HG03196 (cell line): ENCODE measurements around the gene HABP2.

ENCODE experiments used
- ATAC-seq: cut with Tn5 transposase; IDR thresholded peaks from one replicate; pipeline ENCODE4 v1.9.1; 2021; ENCODE audit not compliant: unreplicated experiment

The HABP2 gene

DNA sequence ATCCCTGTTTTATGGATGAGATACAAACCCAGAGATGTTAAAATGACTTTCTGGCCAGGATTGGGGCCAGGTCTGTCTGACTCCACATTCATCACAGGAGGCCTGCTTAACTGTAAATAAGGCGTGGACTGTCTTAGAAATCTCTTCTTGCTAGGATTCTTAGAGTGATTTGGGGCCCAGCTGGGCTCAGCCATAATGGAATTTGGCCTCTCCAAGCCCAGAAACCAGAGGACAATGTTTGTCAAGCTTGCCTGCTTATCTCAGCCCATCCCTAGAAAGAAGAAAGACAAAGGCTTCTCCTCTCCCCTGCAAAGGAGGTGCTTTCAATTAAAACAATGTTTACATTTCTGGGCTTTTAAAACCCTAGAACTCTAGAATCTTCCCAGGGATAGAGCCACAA lies 2.9 kb downstream of the HABP2 start:
- ATAC-seq, result no peak

DNA sequence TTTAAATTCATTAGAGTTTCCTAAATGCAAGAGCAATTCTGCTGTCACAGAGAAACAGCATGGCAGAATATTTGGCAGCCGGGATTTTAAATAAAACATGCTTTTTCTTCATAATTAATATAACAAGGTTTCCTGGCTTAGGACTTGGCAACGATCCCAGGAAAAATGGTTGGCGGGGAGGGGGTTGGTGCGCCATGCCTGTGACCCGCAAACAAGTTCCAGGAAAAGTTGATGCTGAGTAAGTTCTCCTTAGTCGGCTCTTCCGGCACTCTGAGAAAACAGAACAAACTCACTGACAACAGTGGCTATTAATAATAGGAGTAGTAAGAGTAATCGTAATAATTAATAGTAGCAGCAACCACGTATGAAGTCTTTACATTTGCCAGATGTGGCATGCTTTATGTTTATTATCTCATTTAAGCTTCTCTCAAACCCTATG lies 4.6 kb downstream of the HABP2 start:
- ATAC-seq, result no peak

DNA sequence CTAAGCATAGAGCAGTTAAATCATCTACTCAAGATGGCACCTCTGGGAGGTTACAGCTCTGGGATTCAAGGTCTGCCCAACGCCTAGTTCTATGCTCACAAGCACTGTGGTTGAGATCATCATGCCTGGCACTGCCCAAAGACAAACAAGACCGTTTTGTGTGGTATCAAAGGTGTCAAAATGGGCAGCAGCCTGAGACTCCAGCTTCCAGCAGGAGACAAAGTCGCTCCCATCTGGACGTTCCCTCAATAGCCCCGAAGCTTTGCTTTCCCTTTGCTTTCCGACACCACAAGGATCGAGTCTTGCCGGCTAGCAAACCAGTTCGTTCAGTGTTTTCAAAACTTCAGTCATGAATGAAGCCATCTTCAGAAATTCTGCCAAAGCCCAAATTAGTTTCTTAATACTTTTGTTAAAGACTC lies 5.1 kb downstream of the HABP2 start:
- ATAC-seq, result no peak

DNA sequence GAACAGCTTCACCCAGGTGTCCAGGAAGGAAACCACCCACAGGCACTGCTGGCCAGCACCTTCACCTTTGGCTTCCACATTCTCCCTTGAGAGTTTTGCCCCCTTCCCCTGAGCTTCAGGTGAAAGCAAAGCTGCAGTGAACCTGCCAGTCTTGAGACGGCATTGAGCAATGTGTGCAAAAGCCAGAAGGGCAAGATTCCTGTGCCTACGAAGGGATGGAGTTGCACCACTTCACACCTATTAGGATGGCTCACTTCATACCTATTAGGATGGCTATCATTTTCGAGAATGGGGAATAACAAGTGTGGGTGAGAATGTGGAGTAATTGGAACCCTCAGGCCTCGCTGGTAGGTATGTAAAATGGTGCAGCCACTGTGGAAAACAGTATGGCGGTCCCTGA lies 7.2 kb downstream of the HABP2 start:
- ATAC-seq, result no peak

DNA sequence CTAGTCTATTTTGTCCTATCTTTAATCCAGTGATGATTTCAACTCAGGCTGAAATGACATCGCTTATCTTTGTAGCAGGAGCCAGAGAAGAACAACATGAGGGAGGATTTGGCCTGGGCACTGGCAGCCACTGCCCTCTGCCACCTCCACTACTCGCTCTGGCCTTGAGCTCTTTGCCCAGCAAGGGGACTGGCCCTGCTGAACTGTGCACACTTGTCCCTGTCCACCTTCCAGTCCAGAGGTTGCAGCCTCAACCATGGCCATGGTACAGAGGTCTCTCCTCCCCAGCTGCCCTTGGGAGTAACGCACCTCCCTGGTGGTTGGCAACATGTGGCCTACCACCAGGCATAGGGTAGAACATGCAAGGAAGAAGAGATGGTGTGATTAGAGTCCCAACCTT lies 8.4 kb downstream of the HABP2 start:
- no peak for ATAC-seq

DNA sequence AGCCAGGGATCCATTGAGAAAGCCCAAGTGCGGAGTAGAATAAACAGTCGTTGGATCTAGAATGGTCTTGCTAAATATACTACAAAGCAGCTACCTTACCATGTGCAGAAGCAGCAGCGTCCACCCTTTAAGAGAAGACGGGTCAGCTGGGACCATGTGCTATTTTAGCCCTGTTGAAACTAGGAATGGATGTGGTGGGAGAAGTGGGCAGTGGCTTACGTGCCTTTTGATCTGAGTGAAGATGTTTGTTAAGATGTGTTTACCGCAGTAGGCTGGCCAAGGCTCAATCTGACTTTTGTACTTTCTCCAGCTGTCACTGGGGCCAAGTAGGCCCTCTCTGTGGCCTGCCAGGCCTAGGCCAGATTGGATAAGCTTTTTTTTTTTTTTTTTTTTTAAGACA lies 9.2 kb downstream of the HABP2 start:
- ATAC-seq, result no peak

DNA sequence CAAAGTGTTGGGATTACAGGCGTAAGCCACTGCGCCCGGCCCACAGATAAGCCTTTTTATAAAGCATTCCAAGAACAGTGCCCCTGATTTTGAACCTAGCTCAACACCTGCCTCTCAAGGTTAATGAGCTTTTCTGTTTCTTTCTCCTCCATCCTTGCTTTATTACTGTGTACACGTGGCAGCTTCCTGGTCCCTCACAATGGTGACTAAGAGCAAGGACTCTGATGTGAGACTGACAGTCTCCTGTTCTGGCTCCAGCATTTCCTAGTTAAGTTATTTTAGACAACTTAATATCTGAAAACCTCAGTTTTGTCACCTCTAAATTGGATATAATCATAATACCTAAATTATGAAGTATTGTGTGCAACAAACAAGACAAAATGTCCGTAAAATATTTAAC lies 9.9 kb downstream of the HABP2 start:
- ATAC-seq, result no peak

DNA sequence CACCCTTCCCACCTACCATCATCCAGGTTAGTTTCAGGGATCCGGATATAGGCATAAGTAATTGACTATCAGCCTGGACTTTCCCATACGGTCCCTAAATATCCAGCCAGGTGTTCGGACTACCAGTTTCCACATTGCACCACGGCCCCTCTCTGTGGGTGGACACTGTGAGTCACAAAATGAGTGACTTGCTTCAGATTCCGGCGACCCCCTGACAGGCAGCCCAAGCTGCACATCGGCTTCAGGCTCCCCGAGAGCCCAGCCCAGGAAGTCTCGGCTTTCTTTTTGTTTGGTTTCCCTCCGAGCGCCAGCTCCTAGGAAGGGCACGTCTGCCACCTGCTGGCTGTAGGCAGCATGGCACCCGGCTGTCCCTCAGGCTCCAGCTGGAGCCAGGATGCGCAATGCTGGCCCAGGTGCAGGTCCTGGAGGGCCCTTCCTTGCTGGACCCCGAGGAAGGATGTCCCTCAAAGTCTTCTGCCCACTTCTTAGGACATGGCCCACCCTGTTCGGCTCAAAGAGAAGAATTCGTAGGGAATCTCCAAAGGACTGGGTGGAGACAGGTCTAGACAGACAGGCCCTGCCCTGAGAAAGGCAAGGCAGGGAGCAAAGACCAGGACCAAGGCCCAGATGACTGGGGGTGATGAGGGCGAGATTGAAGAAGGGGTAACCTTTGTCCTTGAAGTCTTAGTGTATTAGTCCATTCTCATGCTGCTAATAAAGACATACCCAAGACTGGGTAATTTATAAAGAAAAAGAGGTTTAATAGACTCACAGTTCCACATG lies 10.6 kb downstream of the HABP2 start:
- ATAC-seq, result peak; percentile 96

DNA sequence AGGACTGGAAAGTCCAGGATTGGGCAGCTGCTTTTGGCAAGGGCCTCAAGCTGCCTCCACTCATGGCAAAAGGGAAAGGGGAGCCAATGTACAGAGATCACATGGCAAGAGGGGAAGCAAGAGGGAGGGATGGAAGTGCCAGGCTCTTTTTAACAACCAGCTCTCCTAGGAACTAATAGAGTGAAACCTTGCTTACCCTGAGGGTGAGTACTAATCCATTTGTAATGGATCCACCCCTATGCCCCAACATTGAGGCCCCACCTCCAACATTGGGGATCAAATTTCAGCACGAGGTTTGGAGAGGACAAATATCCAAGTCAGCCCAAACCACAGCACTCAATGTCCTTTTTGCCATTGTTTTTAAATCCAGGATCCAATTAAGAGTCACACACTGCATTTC lies 12.5 kb downstream of the HABP2 start:
- no peak for ATAC-seq

DNA sequence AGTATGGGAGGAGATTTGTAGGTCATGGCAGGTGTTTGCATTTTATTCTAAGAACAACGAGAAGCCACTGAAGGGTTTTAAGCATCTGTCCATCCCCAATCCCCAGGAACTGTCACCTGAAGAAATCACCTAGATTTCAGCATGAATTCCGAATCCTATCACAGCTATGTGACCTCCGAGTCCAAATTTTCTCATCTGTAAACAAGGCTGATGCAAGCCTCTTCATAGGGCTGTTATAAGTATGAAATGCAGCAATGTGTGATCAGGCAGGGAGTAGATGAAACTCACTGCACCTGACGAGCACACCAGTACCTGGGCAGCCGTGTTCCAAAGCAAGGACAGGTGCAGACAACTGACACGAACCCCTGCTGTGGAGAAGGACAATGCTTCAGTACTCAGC lies 14.0 kb downstream of the HABP2 start:
- ATAC-seq, result no peak

DNA sequence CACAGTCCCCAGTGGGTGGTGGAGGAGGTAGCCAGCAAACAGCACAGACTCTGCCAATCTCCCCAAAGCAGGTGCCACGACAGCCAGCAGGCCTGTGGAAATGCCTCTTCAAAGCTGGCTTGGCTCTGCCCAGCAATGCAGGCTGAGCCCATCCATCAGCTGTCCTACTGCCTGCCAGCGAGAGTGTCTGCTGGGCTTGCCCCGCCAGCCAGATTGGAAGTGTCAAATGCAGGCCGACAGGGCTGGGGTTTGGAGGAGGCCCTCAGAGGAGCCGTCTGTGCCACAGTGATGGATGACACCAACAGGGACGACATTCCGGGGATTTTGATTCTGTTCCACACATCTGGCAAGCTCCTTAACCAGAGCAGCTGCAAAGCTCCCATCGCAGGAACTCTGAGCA lies 16.7 kb downstream of the HABP2 start:
- no peak for ATAC-seq

DNA sequence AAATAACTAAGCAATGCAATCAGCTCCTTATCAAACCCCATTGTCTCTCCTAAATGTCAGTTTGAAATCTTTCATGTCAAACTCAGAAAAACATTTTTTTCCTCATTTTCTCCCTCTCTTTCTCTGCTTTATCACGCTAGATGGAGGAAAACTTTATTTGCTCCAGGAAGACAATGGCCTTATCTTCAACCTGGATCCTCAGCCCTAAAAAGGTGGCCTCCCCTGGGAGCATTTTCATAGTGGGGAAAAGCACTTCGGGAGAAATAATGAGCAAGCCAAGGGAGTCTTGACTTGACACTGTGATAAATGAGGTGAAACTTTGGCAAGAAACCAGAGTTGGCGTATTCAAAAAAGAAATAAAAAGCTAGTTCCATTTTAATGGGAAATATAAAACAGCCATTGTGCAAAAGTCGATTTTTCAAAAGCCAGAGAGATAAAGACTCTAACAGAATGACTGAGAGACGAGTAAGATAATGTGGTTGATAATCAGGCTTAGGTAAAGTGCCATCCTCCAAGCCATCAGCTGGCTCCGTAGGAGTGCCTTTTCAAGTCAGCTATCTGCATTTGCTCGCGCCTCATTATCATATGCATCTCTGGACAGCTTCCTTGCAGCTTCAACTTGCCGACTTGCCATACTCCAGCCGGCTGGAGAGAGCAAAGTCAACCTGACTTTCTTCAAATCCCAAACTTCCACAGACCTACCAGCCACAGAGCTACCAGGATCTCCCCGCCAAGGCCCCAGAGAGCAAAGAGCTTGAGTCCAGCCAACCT lies 19.9 kb downstream of the HABP2 start:
- no peak for ATAC-seq

DNA sequence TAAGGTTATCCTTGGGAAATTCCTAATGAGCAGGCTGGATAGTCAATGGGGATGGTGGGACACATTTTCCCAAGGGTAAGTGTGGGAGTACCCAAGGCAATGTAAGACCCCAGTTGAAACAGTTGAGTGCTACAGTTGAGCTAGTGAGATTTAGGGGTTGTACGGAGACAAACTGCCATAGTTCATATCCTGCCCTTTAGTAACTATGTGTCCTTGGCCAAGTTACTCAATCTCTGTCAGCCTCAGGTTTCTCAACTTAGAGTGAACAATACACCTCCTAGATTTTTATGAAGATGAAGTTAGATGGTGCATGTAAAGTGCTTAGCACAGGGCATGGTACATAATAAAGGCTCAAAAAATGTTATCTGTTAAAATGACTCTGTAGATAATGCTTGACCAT lies 20.5 kb downstream of the HABP2 start:
- no peak for ATAC-seq

DNA sequence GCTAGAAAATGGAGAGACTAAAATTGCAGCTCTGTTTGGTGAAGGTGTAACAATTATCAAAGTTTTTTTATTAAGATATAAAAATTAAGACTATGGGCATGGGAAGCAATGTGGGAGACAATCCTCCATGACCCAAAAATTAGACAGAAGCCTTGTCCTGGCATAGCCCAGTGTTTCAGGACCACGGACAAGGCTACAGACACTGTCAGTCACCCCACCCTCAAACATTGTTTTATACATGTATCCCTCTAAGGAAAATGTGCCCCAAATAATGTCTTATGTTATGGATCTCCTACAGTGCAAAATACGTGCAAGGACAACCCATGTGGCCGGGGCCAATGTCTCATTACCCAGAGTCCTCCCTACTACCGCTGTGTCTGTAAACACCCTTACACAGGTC lies 24.0 kb downstream of the HABP2 start:
- ATAC-seq, result no peak

DNA sequence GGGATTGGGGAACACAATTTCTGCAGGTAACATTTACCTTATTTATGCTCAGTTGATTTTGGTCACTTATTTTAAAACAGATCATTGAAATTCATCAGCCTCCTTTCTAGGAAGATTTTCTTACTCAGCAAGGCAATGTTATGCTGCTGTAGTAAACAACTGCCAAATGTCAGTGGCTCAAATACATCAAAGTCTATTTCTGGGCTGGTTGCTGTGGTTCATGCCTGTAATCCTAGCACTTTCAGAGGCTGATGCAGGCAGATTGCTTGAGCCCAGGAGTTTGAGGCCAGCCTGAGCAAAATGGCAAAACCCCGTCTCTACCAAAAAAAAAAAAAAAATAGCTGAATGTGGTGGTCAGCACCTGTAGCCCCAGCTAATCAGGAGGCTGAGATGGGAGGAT lies 25.9 kb downstream of the HABP2 start:
- ATAC-seq, result no peak

DNA sequence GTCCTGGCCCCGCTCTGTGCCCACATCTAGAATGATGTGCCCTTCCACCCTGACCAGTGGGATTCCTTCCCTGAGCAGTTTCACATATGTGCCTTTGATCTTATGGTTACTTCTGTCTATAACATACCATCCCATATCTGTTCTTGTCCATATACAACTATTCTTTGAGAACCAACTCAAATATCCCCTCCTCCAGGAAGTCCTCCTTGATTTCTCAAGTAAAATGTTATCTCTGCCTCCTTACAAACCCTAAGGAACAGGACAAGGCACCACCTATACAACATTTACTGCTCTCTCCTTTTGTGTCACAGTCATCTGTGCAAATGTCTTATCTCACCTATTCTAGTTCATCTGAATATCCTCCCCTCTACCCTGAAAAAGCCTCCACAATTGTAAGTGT lies 28.2 kb downstream of the HABP2 start:
- no peak for ATAC-seq

DNA sequence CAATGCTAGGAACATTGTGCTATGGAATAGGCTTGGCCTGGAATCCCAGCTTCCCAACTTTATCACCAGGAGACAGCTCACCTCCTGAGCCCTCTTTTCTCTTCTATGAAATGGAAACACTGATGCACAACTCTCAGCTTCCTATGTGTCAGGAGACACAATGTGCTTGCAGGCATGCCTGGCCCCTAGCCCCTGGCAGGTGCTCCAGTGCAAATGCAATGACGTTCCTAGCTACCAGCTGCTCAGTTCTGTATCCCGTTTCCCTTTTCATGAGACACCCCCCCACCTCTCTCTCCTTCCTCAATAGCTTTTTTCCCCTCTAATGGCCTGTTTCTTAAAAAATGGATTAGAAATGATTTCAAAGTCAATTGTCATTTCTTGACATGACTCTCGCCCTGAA lies 30.7 kb downstream of the HABP2 start:
- ATAC-seq, result no peak

DNA sequence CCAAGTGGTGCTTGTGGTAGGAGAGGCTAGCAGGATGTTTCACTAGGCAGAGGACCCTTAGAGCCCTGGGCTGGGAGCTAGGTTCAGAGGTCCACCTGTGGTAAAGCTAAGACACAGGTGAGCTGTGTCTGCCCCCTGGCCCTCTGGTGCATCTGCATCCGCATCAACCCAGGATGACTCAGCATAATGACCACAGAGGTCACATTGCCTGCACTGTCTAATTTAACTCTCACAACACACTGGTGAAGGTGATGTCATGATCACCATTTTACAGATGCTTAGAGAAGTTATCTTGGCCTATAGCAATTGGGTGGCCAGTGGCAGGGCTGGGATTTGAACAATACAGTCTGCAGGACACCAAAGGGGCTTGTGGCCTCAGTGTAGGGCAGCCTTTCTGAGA lies 33.1 kb downstream of the HABP2 start:
- ATAC-seq, result no peak

DNA sequence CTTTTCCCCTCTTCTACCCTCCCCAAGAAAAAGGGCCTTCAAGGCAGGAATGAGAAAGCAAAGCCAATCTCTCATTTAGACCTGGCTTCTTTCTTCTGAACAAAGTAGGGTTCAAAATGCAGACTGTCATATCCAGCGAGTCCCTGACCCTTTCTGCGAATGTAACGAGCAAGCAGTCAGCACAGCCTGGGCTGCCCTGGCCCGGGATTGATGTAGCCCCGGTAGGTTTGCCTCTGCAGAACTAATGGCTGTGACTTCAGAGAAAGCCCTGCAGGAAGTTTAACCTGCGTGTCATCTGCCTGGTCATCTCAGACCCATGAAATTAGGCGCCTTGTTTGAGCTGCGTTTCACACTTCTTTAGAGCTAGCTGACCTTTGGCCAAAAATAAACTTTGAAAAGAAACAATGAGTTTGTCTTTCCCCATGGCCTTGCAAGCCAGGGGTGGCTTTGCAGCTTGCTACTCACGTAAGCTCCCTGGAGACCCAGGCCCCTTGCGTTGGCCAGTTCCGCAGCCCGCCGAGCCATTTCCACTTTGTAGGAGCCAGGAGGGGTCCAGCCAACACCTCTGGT lies 36.4 kb downstream of the HABP2 start:
- no peak for ATAC-seq

DNA sequence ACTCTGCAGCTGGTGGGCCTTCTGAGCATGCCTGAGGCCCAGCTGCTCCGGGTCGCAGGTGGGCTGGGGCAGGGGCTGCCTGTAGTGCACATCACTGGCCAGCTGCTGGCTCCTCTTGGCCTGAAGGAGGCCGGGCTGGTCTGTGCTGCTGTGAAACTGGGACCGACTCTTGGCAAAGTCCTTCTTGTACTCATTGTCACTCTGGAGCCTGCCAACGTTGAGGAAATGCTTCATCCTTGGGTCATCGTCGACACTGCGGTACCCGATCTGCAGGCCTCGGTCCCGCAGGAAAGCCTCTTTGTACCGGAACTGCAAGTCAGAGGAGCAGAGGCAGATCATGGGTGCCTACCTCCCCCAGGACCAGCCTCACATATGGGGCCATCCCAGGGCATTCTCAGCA lies 37.7 kb downstream of the HABP2 start:
- no peak for ATAC-seq

DNA sequence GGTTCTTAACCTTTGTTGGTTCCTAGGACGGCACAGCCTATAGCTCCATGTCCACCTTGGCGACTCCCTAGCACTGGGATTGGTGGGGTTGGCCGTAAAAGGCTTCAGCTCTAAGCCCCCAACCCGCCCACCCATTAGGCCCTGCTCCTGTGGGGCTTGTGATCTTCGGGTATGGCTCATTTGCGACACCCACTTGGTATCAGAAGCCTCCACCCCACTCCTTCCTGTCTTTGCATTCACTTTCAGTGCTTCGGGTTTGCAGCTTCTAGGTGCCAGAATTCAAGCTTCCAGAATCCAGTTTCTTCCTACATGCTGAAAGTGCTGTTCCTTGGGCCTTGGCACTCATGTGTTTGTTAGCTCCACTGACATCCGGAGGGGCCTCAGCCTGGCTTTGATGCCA lies 39.5 kb downstream of the HABP2 start:
- no peak for ATAC-seq

DNA sequence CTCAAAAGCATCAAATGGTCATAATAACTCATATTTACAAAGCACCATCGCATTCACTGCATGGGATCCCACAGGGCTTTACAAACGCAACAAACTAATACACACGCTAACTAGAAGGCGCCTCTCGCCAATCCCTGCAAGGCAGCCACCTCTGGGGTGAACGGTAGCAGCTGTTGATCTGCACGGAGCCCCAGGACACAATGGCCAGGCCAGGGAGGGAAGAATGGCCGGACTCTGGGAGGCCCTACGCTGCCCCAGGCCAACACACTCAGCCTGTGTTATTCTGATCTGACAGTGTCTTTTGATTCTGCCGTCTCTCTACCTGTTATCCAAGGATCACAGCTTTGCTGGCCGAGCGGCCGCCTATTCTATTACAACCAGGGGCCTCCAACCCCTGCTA lies 41.8 kb downstream of the HABP2 start:
- no peak for ATAC-seq
